LNCaP clone FGC (cell line): ENCODE data around the gene SEL1L3.

Experiments
- DNase-seq: peaks from one replicate; pipeline ENCODE4 v3.0.0-alpha.2; 2011; ENCODE audit warnings: low read depth
- H3K4me3 ChIP-seq: 2 replicates; pipeline ENCODE4 v1.5.1; 2011; ENCODE audit warnings: mild to moderate bottlenecking, low read depth, low read length, control low read depth
- CTCF ChIP-seq: IDR thresholded peaks from 2 replicates; pipeline ENCODE4 v1.5.1; 2012; ENCODE audit warnings: mild to moderate bottlenecking; ENCODE audit not compliant: control insufficient read depth, insufficient read depth; ENCODE audit errors: extremely low read depth

The SEL1L3 gene

GRCh38 chr4:25901030-25901430 lies 38.2 kb upstream of the SEL1L3 start:
- no peak for DNase-seq
- TF ChIP-seq CTCF = no peak
- H3K4me3 ChIP-seq = no peak overlapping the region

DNA sequence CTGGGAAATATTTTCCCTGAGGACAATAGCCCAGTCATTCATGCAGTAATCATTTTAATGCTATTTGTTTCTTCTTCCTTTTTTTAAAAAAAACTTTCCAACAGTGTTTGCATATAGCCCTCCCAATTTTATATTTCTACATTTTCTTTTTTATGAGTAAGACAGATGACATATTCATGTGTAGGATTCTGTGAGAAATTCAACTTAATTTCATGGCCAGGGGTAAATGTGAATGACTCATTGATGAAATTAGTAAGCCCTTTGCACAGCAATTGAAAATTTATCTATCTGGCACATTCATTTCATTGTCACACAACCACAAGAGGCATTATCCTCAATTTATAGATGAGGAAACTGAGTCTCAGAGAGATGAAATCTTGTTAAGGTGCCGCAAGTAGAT lies 37.5 kb upstream of the SEL1L3 start:
- no peak for DNase-seq
- no peak overlapping the region for H3K4me3 ChIP-seq
- no peak for TF ChIP-seq CTCF

DNA sequence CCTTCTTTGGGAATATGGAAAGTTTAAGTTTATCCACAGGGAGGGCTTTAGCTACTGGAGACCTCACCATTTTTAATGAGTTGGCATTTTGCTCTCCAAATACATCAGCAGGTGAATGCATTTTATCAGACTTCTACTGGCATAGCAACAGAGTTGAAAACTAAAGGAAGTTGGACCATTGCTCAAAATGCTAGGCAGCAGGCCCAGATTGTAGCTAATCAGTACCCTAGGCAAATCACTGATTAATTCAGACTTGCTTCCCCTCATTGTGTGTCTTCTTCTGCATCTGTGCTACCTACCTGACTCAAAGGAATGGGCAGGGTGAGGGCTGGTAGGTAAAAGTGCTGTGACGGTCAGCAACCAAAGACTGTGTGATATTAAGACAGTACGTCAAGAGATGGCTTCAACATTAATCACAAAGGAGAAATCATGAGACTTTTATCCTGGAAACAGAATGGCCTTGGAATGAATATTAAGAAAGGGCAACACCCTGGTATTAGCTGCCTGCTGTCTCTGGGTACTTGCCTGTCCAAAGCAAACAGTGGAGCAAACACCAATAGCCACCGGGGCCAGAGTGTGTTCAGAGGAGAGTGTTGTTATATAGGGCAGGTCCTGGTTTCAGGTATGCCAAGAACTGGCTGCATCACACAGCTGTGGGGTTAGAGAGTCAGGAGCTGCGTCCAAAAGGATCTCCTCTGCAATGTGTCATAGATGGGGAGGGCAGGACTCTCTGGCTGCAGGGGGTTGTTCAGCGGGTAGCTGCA lies 34.2 kb upstream of the SEL1L3 start:
- no peak overlapping the region for H3K4me3 ChIP-seq
- DNase-seq = peak; percentile 48
- TF ChIP-seq CTCF = no peak

DNA sequence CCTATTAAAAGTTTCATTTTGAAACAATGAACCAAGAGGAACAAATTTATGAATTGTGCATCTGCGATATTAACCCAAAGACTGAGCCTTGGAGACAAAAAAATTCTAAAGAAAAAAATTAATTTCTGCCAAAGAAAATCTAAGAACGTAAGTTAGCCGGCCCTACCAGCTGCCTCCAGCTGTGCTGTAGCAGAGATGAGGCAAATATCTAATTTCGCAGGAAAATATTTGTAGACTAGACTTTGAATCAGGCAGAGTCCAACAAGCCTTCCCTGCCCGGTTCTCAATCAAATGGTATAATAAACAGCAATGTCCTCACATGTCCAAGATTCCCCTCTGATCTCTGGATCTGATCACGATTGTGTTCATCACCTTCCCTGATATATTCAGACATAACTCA lies 30.0 kb upstream of the SEL1L3 start:
- no peak overlapping the region for H3K4me3 ChIP-seq
- DNase-seq = no peak
- TF ChIP-seq CTCF = no peak

- DNase-seq = no peak
- TF ChIP-seq CTCF = no peak
- H3K4me3 ChIP-seq = no peak overlapping the region
Measured at GRCh38 chr4:25890571-25891485, 28.0 kb upstream of the SEL1L3 start.

DNA sequence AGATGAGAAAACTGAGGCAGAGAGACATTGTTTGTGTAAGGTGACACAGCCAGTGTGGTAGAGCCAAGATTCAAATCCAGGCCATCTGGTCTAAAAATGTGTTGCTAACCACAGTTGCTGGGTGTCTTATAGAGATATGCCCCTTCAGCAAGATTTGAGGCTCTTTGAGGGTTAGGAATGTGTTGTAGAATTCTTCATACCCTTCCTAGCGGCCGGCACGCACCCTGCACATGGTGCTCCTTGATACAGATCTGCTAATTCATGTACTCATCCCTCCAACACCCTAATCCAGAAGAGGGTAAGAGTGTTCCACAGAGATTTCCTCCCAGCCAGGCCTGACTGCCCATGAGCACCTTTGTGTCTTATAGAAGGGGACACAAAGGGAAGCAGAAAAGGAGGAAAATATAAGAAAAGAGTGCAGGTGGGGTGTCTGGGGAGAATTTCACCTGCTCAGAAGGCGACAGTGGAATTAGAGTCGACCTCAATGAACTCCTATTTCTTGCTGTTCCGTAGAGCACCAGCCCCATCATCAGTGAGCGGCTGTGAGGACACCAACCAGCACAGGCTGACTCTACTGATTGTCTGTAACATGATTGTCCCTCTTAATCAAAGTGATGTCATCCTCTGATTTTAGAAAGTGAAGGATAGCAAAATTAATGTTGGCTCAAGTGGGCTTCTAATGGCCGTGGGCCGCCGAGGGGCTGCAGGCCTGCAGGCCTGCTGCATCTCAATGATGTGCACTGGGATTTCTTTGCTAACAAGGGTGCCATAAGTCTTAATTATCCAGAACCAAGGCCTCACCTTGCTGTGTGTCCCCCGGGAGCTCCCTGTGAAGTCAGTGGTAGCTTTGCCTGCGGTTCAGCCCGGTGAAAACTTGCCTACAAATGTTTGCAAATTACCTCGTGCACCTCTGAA lies 27.1 kb upstream of the SEL1L3 start:
- no peak overlapping the region for H3K4me3 ChIP-seq
- no peak for DNase-seq
- TF ChIP-seq CTCF = no peak
